Iris pigment epithelial cell (primary cell): ENCODE results near the gene HDAC4.
"Not testable (repeated sequence)": the region's sequence is repeated elsewhere in the genome, so short reads cannot be mapped to it uniquely, and the experiment has no call there.

Source experiments
- DNase-seq: peaks from one replicate; pipeline ENCODE4 v3.0.0-alpha.2; 2011; ENCODE audit warnings: low read depth

HDAC4 gene

DNA sequence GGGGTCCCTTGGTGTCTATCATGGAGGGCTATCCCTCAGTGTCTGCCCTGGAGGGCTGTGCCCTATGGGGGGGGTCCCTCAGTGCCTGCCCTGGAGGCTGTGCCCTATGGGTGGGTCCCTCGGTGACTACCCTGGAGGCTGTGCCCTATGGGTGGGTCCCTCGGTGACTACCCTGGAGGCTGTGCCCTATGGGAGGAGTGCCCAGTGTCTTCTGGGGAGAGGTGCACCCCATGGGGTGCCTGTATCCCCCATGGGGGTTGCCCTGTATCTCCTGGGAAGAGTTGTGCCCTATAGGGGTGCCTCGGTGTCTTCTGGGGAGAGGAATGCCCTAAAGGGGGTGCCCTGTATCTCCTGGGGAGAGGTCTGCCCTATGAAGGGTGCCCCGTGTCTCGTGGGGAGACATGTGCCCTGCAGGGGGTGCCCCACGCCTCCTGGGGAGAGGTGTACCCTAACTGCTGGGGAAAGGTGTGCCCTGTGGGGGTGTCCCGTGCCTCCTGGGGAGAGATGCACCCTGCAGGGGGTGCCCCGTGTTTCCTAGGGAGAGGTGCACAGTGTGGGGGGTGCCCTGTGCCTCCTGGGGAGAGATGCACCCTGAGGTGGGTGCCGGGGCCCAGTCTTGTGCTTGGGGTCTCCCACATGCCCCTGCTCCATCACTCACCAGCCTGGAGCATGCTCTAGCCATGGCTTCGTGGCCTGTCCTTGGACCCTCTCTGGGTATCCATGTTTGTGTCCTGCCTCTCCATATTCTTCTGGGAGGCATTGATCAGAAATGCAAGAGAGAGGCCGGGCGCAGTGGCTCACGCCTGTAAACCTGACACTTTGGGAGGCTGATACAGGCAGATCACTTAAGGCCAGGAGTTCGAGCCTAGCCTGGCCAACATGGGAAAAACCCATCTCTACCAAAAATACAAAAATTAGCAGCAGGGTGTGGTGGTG is 215.6 kb downstream of the HDAC4 start:
- no peak for DNase-seq

- no peak for DNase-seq
These were observed 216.6 kb downstream of the HDAC4 start for GRCh38 chr2:239184179-239184578.

DNA sequence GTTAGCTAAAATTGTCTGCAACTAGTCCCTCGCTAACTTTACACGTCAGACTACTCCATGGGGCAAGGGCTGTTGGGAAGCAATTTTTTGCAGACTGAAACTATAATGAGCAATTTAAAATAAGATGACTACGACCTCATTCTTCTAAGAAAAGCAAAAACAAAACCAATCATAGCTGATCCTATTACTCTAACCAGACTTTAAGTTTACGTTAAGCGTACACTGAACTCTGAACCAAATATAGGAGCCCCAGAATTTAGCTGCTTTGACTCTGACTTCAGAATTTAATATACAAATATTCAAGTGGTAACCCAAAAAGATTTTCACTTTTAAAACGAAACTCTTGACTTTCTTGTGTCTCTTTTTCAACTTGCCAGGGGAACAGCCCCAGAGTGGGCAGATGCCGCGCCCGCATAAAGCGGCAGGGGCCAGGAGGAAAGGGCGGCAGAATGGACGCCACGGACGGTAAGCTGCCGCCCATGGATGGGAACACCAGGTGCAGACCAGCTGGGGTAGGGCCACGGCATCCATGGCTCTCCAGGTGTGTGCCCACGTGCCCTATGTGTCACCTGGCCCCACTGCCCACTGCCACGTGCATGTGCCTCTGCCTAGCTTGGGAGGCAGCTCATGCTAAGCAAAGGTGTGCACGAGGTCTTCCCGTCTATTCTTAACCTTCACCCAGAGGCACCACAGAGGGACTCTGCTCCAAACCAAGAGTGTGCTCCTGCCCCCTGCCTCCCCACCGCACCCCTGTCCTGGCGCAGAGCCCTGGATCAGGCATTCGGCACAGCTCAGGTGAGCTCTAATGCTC is 217.6 kb downstream of the HDAC4 start:
- no peak for DNase-seq

DNA sequence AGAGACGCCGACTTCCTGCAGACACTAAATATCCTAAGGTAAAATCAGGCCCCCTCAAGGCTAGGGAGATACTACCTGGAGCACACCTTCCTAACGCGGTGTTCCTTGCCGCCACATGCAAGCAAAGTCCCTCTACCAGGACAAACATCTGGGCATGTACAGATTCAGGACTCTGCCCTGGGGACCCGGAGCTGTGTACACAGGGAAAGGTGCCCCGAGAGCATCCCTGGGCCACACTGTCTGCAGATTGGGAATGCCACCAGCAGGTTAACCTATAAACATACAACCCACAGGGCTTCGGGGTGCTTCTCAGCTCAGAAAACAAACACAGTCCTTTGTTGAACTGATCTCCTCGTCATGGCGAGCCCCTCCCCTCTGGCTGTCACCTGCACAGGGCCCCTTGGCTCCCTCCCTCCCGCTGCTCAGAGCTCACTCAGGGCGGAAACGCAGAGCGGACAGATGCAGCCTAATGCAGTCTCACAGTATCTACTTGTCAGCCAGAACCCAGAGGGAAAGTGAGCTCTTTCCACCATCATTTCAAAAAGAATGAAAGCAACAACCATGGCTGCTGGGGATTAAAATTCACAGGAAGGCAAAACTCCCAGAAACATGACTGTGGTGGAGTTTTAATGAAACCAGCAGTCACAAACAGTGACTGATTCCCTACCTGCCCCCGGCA is 218.8 kb downstream of the HDAC4 start:
- DNase-seq, result no peak

DNA sequence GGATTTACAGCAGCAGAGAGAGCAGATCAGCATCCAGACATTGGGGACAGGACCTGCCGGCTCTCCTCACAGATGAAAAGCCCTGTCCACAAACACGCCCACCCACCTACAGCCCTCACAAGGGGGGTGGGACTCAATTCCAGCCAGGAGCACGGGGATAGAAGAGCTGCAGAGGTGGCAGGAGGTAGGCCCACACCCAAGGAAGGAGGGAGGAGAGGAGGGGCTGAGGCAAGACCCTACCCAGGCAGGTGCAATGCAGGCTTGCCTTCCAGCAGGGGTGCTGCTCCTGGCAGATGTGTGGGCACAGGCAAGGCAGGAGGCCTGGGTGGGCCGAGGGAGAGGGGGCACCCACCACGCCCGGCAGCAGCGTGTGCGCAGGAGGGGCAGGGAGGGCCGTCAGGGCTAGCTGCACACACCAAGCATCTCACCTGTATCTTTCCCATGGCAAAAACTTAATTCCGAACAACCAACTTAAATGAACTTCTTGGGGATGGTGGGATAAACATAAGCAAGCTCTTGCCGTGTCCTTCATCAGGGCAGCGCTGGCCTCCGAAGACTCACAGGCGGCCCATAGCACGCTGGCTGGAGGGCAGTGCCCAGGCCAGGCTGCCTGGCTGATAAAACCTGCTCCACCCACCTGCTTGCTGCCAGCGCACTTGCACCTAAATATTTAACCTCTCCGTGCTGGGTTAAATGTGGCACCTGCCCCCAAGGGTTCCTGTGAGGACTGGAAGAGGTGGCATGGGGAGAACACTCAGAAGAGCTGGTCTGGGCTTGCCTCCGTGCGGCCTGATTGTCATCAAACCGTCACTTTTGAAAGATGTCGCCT is 219.5 kb downstream of the HDAC4 start:
- DNase-seq, result no peak

GRCh38 chr2:239180526-239181073 is 220.2 kb downstream of the HDAC4 start:
- no peak for DNase-seq

DNA sequence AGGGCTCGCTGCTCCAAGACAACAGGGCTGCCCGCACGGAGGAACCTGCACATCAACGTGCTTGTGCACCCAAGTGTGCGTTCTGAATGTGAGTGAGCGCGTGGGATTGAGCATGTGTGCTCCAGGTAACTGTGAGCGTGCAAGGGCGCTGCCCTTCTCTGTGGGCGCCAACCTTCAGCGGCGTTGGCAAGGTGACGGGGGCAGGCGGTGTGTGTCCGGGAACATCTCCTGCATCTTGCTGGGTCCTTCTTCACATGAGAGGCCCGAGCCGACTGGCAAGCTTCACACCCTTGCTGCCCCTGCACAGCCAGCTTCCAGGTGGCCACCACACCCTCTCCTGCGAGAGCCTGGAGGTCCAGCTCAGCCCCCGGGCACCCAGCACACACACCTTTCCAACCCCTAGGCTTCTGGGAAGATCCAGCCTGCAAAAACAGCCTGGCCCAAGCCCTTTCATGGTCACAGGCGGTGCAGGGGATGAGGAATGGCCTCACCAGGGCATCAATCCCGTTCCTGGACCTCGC is 220.9 kb downstream of the HDAC4 start:
- DNase-seq, result no peak

- DNase-seq, result no peak
These were observed 221.9 kb downstream of the HDAC4 start for GRCh38 chr2:239178954-239179353.

DNA sequence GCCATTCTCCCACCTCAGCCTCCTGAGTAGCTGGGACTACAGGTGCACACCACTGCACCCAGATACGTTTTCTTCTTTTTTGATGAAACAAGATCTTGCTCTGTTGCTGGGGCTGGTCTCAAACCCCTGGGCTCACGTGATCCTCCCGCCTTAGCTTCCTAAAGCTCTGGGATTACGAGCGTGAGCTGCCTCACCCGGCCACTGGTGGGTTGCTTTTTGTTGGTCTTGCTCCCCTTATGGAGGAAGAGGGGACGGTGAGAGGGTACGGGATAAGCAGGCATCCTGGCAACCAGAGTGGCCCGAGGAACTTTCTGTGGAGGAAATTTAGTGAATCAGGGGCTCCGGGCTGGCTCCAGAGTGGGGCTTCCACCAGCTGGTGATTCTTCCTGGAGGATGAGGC is 222.3 kb downstream of the HDAC4 start:
- no peak for DNase-seq

DNA sequence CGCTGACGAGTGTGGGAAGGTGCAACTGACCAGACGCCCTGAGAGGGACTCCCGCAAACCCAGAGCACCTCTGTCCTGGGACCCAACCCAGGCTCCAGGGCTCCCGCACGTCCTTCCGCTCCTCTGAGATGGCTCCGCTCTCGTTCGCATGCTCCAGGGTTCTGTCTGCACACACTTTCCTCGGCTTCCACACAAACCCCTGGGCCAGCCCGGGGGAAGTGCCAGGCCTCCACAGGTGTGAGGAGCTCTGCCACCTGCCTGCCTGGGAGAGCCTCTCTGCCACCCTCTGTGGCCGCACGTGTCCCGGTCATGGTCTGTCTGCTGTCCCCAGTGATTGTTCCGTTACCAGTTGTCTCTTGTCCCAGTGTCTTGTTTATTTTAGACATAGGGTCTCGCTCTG is 222.9 kb downstream of the HDAC4 start:
- DNase-seq, result no peak

DNA sequence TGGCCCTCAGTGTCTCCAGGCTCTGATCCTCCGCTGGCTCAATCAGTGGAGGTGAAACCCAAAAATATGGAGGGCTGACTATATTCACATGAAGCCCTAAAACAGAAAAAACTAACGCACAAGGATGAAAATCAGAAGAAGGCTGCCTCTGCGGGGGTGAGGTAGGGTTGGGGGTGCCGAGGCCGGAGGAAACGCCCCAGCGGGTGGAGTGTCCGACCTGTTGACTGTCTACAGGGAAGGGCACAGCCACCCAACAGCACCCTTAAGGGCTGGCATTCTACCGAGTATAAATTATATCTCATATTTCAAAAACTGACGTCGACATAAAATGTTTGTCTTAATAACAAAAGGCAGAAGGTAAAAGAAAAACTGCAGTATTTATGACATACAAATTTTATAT is 223.5 kb downstream of the HDAC4 start:
- DNase-seq, result no peak

DNA sequence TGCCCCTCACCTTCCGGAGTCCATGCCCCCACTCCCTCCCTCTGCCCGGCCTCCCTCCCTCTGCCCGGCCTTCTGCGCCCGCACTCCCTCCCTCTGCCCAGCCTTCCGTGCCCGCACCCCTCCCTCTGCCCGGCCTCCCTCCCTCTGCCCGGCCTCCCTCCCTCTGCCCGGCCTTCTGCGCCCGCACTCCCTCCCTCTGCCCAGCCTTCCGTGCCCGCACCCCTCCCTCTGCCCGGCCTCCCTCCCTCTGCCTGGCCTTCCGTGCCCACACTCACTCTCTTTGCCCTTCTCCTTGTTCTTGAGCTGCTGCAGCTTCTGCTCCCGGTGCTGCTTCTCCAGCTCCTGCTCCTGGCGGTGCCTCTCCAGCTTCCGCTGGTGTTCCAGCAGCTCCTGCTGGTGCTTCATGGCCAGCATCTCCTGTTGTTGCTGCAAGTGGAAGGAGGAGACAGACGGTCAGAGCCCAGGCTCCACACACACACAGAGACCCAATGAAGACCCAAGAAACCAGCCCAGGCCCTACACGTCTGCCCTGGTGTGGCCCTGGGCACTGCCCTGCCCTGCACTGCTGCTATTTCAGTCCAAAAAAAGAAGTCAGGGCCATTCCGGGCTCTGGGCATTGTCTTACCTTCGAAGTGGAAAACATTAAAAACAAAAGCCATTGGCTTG is 224.5 kb downstream of the HDAC4 start:
- DNase-seq, result not testable (repeated sequence)

- no peak for DNase-seq
These were observed 225.6 kb downstream of the HDAC4 start for GRCh38 chr2:239175181-239175580.

- DNase-seq, result no peak
These were observed 227.5 kb downstream of the HDAC4 start for GRCh38 chr2:239173301-239173700.

GRCh38 chr2:239171643-239172042 is 229.2 kb downstream of the HDAC4 start:
- DNase-seq, result no peak

DNA sequence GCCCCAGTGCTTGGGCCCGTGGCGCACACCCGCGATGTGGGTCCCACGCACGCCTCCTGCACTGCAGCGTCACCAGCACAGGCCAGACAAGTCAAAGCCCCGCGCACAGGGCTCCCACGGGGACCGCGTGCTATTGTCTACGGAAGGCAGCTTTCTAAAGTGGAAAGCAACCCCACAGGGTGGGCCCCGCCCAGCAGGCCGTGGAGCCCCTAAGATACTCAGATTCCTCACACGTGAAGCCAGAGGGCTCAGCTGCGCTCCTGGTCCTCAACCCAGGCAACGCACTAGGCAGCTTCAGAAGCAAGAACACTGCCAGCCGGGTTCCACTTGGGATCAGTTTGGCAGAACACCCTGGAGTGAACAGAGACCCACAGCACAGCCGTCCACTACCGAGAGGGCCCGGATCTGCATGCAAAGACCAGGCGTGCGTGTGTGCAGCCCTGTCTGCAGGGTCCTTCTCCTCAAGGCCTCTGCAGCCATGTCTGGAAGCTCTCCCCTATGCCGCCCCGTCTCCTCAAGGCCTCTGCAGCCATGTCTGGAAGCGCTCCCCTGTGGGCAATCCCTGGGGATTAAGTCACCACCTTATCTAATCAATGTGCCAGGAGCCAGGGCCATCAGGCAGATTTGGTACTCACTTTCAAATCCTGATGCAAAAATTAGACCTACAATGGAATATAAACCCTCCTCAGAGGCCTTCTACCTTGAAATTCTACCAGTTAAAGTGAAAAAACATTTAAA is 231.3 kb downstream of the HDAC4 start:
- DNase-seq, result no peak

- DNase-seq, result no peak
These were observed 232.2 kb downstream of the HDAC4 start for GRCh38 chr2:239168575-239168974.

DNA sequence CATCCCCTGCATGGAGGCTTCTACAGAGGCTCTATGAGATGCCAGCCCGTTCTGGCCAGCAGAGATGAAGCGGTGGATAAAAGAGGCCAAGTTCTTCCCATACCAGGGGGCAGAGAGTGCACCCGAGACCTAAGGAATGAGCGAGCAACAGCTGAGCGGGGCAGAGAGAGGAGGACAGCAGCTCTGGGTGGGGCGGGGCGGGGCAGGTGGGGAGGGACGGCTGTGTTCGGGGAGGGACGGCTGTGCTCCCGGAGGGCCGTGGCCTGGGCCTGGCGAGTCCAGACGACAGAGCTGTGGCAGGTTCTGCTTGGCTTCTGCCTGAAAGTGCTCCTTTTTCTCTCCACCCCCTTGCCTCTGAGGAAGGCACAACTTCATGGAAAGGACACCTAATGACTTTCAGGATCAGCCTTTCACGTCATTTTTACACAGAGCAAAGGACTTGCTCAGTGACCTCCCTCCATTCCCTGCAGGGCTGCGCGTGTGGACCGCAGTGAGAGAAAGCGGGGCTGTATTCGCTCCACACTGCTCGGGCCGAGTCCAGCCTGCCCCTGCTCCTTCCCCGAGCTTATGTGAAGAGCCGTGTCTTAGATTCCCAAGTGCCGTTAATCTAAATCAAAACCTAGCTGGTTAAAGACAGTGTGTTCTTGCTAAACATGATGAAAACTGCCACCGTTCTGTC is 232.9 kb downstream of the HDAC4 start:
- no peak for DNase-seq

DNA sequence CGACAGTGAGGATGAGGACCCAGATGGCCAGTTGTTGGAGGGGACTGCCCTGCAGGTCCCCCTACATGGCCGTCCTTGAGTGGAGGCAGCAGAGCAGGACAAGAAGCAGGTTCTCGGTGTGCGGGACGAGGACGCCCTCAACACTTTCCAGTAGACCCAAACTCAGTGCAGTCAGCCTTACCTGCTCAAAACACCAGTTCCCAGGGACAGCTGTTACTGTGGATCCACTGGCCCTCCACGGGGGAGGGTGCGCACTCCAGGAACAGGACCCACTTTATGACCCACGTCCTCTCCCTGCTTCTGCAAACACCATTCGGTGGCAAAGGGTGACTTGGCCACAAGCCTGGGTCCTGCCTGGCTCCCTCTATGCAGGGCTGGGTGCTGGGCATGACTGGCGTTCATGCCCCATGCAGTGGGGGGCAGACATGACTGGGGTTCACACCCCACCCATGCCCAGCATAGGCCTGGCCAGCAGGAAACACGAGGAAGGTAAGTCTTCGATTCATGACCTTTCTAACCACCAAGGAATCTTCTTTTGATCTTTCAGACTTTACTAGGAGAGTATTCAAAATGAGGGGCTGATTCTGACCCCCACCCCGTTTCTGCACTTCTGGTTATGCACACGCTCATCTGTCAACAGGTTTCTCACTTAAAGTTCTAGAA is 233.7 kb downstream of the HDAC4 start:
- no peak for DNase-seq
